ENCODE data around the gene NELFCD. TPM values are rescaled to one million over a fixed set of nuclear protein-coding genes. Genes with fewer than 3 reads are reported as not detected.

The NELFCD gene
- total RNA-seq, 2 experiments from 2014 or later: 95.7 to 97.0 TPM

DNA sequence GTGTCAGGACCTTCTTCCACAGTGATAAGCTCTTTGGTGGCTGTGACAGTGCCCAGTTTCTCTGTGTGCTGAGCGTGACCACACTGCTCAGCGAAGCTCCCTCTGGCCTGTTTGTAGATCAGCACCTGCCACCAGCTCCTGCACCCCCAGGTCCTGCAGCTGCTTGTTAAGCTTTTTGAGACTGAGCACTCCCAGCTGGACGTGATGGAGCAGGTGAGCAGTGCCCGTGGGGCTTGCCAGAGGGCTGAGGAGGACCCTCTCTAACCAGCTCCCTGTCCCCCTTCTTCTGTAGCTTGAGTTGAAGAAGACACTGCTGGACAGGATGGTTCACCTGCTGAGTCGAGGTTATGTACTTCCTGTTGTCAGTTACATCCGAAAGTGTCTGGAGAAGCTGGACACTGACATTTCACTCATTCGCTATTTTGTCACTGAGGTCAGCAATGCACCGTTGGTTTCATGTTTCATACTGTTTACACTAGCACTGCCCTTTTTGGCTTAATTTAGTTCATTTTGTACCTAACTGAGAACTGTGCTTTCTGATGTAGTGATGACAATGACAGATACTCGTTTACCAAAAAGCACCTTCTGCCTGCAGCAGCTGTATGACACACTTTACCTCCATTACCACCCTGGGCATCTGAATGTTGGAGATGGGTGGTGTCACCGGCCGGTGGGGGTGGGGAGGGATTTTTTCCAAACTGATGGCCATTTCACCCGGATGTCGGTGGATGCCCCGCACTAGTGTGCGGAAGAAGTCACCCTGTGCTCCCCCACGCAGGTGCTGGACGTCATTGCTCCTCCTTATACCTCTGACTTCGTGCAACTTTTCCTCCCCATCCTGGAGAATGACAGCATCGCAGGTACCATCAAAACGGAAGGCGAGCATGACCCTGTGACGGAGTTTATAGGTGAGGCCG is 12.5 kb downstream of the NELFCD start:
- Mint-ChIP-seq H3K4me1 (ENCODE audit: low read depth) (peaks cover 7% of the 10 kb centered on the region), H3K36me3 (ENCODE audit: low read depth) (peaks cover 90% of the 10 kb centered on the region), H3K4me3 (no peak overlapping the region), H3K27me3 (no peaks in the 10 kb centered on the region), H3K27ac (no peak overlapping the region), H3K9me3 (no peaks in the 10 kb centered on the region)
- Histone ChIP-seq H3K36me3 (ENCODE audit: insufficient read depth, low read length) (peaks cover 83% of the 10 kb centered on the region), H3K4me1 (ENCODE audit: insufficient read depth, low read length) (no peaks in the 10 kb centered on the region), H3K27me3 (ENCODE audit: control insufficient read depth in 1 of 2, insufficient read depth in 2 of 2, low read length in 2 of 2) (no peaks in the 10 kb centered on the region), H3K4me3 (ENCODE audit: low read length) (no peak overlapping the region), H3K27ac (ENCODE audit: low read depth in 1 of 2, low read length in 2 of 2) (no peak overlapping the region), H3K9me3 (ENCODE audit: control insufficient read depth in 1 of 2, insufficient read depth in 1 of 2, low read length in 2 of 2) (no peaks in the 10 kb centered on the region)
- ATAC-seq (ENCODE audit: poor library complexity) (no peak), DNase-seq (no peak)
- POLR2A ChIA-PET: interaction anchor here (0.8 kb wide), 1 partner anchor 407 kb away, joined by 3 read pairs; no protein-coding TSS in a partner anchor
- TF ChIP-seq, protein P1, sequence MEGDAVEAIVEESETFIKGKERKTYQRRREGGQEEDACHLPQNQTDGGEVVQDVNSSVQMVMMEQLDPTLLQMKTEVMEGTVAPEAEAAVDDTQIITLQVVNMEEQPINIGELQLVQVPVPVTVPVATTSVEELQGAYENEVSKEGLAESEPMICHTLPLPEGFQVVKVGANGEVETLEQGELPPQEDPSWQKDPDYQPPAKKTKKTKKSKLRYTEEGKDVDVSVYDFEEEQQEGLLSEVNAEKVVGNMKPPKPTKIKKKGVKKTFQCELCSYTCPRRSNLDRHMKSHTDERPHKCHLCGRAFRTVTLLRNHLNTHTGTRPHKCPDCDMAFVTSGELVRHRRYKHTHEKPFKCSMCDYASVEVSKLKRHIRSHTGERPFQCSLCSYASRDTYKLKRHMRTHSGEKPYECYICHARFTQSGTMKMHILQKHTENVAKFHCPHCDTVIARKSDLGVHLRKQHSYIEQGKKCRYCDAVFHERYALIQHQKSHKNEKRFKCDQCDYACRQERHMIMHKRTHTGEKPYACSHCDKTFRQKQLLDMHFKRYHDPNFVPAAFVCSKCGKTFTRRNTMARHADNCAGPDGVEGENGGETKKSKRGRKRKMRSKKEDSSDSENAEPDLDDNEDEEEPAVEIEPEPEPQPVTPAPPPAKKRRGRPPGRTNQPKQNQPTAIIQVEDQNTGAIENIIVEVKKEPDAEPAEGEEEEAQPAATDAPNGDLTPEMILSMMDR (IDR thresholded peaks at IDR 0.05): no peak
- intact Hi-C loops (cut with DNase I, micrococcal nuclease): no loop called here
- CTCF ChIA-PET: no interaction called here

- no peak overlapping the region for H3K27ac ChIP-seq (ENCODE audit: low read depth in 1 of 2, low read length in 2 of 2)
- no peaks in the 10 kb centered on the region for H3K4me1 ChIP-seq (ENCODE audit: insufficient read depth, low read length)
- Mint-ChIP-seq H3K4me3 (no peak overlapping the region), H3K4me1 (ENCODE audit: low read depth) (peaks cover 7% of the 10 kb centered on the region), H3K27me3 (no peaks in the 10 kb centered on the region), H3K36me3 (ENCODE audit: low read depth) (peaks cover 80% of the 10 kb centered on the region), H3K27ac (no peak overlapping the region), H3K9me3 (no peaks in the 10 kb centered on the region)
- TF ChIP-seq, protein P1 (IDR thresholded peaks at IDR 0.05): no peak
- no peaks in the 10 kb centered on the region for H3K9me3 ChIP-seq (ENCODE audit: control insufficient read depth in 1 of 2, insufficient read depth in 1 of 2, low read length in 2 of 2)
- intact Hi-C loops (cut with DNase I, micrococcal nuclease): no loop called here
- DNase-seq: no peak
- peaks cover 73% of the 10 kb centered on the region for H3K36me3 ChIP-seq (ENCODE audit: insufficient read depth, low read length)
- H3K27me3 ChIP-seq (ENCODE audit: control insufficient read depth in 1 of 2, insufficient read depth in 2 of 2, low read length in 2 of 2): no peaks in the 10 kb centered on the region
- CTCF ChIA-PET: interaction anchor here (0.5 to 0.8 kb wide), 2 partner anchors 108 to 391 kb away, joined by 3 to 5 read pairs; no protein-coding TSS in a partner anchor
- no peak for ATAC-seq (ENCODE audit: poor library complexity)
- POLR2A ChIA-PET: interaction anchor here (0.8 kb wide), 1 partner anchor 406 kb away, joined by 3 read pairs; no protein-coding TSS in a partner anchor
- H3K4me3 ChIP-seq (ENCODE audit: low read length): no peak overlapping the region
These were observed 13.5 kb downstream of the NELFCD start for GRCh38 chr20:58994390-58995159.

DNA sequence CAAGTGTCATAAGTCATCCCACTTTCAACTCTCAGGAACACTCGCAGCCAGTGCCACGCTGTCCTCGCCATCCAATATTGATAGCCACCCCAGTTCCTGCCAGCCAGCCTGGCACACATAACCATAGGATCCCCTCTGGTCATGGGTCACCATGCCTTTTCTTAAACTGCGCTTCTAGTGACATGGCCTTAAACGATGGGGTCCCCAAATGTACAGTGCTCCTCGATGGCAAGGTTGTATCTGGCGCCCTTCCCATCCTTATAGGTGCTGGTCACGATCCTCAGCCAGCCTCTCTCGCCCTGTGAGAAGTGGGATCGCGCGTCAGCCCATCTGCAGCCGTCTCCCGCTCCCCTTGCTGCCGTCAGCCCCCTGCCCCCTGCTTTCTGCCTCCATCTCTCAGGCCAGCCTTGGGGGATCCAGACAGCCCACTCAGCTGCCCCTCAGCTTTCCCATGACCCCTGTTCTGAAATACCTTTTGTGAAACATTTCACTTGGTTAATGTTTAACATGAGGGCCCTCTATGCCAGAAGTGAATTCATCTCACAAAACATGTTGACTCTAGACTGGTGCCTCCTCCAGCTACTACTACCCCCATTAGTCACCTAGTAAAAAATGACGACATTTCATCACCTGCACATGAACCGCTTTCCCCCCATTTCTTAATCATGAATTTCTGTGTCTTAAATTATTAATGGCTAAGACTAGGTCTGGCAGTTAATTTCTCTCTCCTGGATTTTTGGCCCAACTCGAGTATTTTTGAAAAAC is 14.6 kb downstream of the NELFCD start:
- intact Hi-C loops (cut with DNase I, micrococcal nuclease): no loop called here
- ChIA-PET CTCF (no interaction called here), POLR2A (interaction anchor here (1.4 kb wide), 1 partner anchor 10 kb away, joined by 4 read pairs; no protein-coding TSS in a partner anchor)
- peaks cover 7% of the 10 kb centered on the region for H3K4me1 Mint-ChIP-seq (ENCODE audit: low read depth)
- H3K36me3 Mint-ChIP-seq (ENCODE audit: low read depth): peaks cover 73% of the 10 kb centered on the region
- H3K27me3 ChIP-seq (ENCODE audit: control insufficient read depth in 1 of 2, insufficient read depth in 2 of 2, low read length in 2 of 2): no peaks in the 10 kb centered on the region
- H3K4me1 ChIP-seq (ENCODE audit: insufficient read depth, low read length): no peaks in the 10 kb centered on the region
- H3K4me3 ChIP-seq (ENCODE audit: low read length): no peak overlapping the region
- ATAC-seq (ENCODE audit: poor library complexity) (no peak), DNase-seq (no peak)
- H3K4me3 Mint-ChIP-seq: no peak overlapping the region
- H3K27ac Mint-ChIP-seq: peak overlapping the region; percentile 47
- no peaks in the 10 kb centered on the region for H3K9me3 Mint-ChIP-seq
- H3K36me3 ChIP-seq (ENCODE audit: insufficient read depth, low read length): peaks cover 63% of the 10 kb centered on the region
- no peak overlapping the region for H3K27ac ChIP-seq (ENCODE audit: low read depth in 1 of 2, low read length in 2 of 2)
- TF ChIP-seq, protein P1 (IDR thresholded peaks at IDR 0.05): no peak
- no peaks in the 10 kb centered on the region for H3K27me3 Mint-ChIP-seq
- no peaks in the 10 kb centered on the region for H3K9me3 ChIP-seq (ENCODE audit: control insufficient read depth in 1 of 2, insufficient read depth in 1 of 2, low read length in 2 of 2)

Measured in CD4-positive, alpha-beta T cell (primary cell).